ENCODE results near the gene TNRC18.
"Not testable (repeated sequence)": the region's sequence is repeated elsewhere in the genome, so short reads cannot be mapped to it uniquely, and the experiment has no call there.

TNRC18 gene

DNA sequence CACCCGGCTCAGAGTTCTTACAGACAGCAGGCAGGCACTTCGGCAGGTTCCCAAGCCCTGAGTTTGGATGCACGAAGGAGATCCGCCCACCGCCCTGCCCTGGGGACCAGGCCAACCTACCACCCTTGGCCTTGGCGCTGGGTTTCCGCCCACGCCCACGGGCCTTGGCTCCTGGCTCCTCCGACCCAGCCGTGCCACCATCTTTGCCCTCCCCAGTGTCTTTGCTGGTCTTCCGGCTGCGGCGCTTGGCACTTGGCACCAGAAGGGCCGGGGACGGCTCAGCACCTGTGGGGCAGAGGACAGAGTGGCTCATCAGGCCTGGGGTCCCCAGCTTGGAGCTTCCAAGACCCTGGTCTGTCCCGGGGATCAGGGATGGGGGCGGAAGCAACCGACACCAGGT is 108.8 kb downstream of the TNRC18 start:
- H3K27ac ChIP-seq (ENCODE audit: low read length): no peak overlapping the region

GRCh38 chr7:5313076-5313885 is 110.4 kb downstream of the TNRC18 start:
- H3K9ac ChIP-seq (ENCODE audit: low read length in 2 of 2); H3K9me3 ChIP-seq (ENCODE audit: control insufficient read depth in 2 of 2, low read length in 2 of 2); H3K4me3 ChIP-seq (ENCODE audit: low read length in 2 of 2); H3K4me1 ChIP-seq (ENCODE audit: control insufficient read depth, insufficient read depth, low read length); H3K27ac ChIP-seq (ENCODE audit: low read length); H3K27me3 ChIP-seq (ENCODE audit: control insufficient read depth in 1 of 2, insufficient read depth in 2 of 2, low read length in 2 of 2): not testable (repeated sequence)
- peaks cover 25 to 35% of the 10 kb centered on the region in 2 donors for H3K36me3 ChIP-seq (ENCODE audit: control insufficient read depth in 2 of 2, insufficient read depth in 2 of 2, low read length in 2 of 2)

More for the DNA sequence above, 108.8 kb downstream of the TNRC18 start:
- H3K9me3 ChIP-seq (ENCODE audit: control insufficient read depth in 2 of 2, low read length in 2 of 2): no peaks in the 10 kb centered on the region
- no peaks in the 10 kb centered on the region for H3K27me3 ChIP-seq (ENCODE audit: control insufficient read depth in 1 of 2, insufficient read depth in 2 of 2, low read length in 2 of 2)
- H3K4me3 ChIP-seq (ENCODE audit: low read length in 2 of 2): no peak overlapping the region
- peaks cover 33 to 41% of the 10 kb centered on the region in 2 donors for H3K36me3 ChIP-seq (ENCODE audit: control insufficient read depth in 2 of 2, insufficient read depth in 2 of 2, low read length in 2 of 2)
- H3K4me1 ChIP-seq (ENCODE audit: control insufficient read depth, insufficient read depth, low read length): no peaks in the 10 kb centered on the region
- H3K9ac ChIP-seq (ENCODE audit: low read length in 2 of 2): no peak overlapping the region

DNA sequence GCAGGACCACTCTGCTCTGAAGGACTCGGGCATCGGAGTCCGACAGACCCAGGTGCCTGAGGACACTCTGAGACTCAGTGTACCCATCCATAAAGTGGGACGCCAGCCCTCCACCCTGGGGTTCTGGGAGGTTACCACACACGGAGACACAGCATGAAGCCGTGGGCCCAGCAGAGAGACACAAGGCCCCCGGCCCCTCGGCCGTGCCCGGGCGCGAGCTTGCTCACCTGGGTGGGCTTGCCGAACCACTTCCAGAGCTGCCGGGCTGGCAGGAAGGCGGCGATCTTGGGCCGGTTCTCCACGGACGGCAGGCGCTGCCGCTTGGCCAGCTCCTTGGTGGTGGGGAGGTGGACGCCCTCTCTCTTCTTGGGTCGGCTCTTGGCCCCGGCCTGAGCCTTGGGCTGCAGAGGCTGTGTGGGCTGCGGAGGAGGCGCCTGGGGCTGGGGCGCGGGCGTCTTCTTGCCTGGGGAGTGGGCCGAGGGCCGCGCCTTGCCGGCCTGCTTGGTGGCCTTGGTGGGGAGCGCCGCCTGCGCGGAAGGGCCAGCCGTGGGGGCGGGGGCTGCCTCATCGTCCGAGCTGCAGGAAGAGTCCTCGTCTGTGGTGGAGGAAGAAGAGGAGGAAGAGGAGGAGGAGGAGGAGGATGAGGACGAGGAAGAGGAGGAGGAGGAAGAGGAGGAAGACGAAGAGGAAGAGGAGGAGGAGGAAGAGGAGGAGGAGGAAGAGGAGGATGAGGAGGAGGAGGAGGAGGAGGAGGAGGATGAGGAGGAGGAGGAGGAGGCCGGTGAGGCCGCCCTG is 111.2 kb downstream of the TNRC18 start:
- not testable (repeated sequence) for H3K4me1 ChIP-seq (ENCODE audit: control insufficient read depth, insufficient read depth, low read length); H3K4me3 ChIP-seq (ENCODE audit: low read length in 2 of 2); H3K9me3 ChIP-seq (ENCODE audit: control insufficient read depth in 2 of 2, low read length in 2 of 2); H3K27ac ChIP-seq (ENCODE audit: low read length); H3K27me3 ChIP-seq (ENCODE audit: control insufficient read depth in 1 of 2, insufficient read depth in 2 of 2, low read length in 2 of 2); H3K9ac ChIP-seq (ENCODE audit: low read length in 2 of 2)
- H3K36me3 ChIP-seq (ENCODE audit: control insufficient read depth in 2 of 2, insufficient read depth in 2 of 2, low read length in 2 of 2): peaks cover 29 to 41% of the 10 kb centered on the region in 2 donors

GRCh38 chr7:5310822-5311405 is 112.7 kb downstream of the TNRC18 start:
- H3K4me1 ChIP-seq (ENCODE audit: control insufficient read depth, insufficient read depth, low read length): no peaks in the 10 kb centered on the region
- H3K27ac ChIP-seq (ENCODE audit: low read length): no peak overlapping the region
- no peak overlapping the region for H3K9ac ChIP-seq (ENCODE audit: low read length in 2 of 2)
- H3K9me3 ChIP-seq (ENCODE audit: control insufficient read depth in 2 of 2, low read length in 2 of 2): no peaks in the 10 kb centered on the region
- peaks cover 30 to 35% of the 10 kb centered on the region in 2 donors for H3K36me3 ChIP-seq (ENCODE audit: control insufficient read depth in 2 of 2, insufficient read depth in 2 of 2, low read length in 2 of 2)
- no peak overlapping the region for H3K4me3 ChIP-seq (ENCODE audit: low read length in 2 of 2)
- no peaks in the 10 kb centered on the region for H3K27me3 ChIP-seq (ENCODE audit: control insufficient read depth in 1 of 2, insufficient read depth in 2 of 2, low read length in 2 of 2)

DNA sequence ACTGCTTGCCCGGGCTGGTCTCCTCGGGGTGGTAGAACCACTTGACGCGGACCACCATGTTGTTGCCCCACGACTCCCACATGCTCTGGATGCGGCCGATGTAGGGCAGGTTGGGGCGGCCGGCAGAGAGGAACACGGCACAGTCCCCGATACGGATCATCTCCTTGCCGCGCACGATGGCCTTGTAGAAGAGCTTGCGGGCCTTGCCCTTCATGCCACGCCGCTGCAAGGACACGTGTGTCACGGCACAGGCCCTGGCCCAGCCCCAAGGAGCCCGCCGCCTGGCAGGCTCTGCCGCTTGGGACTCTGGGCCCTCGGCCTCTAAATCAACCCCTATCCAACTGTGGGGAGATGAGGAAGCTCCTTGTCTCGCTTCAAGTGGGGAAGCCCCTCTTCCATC is 114.5 kb downstream of the TNRC18 start:
- H3K4me1 ChIP-seq (ENCODE audit: control insufficient read depth, insufficient read depth, low read length): no peaks in the 10 kb centered on the region
- H3K27ac ChIP-seq (ENCODE audit: low read length): no peak overlapping the region
- no peak overlapping the region for H3K4me3 ChIP-seq (ENCODE audit: low read length in 2 of 2)
- H3K9me3 ChIP-seq (ENCODE audit: control insufficient read depth in 2 of 2, low read length in 2 of 2): no peaks in the 10 kb centered on the region
- H3K36me3 ChIP-seq (ENCODE audit: control insufficient read depth in 2 of 2, insufficient read depth in 2 of 2, low read length in 2 of 2): peaks cover 22 to 24% of the 10 kb centered on the region in 2 donors
- no peak overlapping the region for H3K9ac ChIP-seq (ENCODE audit: low read length in 2 of 2)
- H3K27me3 ChIP-seq (ENCODE audit: control insufficient read depth in 1 of 2, insufficient read depth in 2 of 2, low read length in 2 of 2): no peaks in the 10 kb centered on the region

- peaks cover 22 to 24% of the 10 kb centered on the region in 2 donors for H3K36me3 ChIP-seq (ENCODE audit: control insufficient read depth in 2 of 2, insufficient read depth in 2 of 2, low read length in 2 of 2)
- H3K27ac ChIP-seq (ENCODE audit: low read length); H3K9me3 ChIP-seq (ENCODE audit: control insufficient read depth in 2 of 2, low read length in 2 of 2); H3K27me3 ChIP-seq (ENCODE audit: control insufficient read depth in 1 of 2, insufficient read depth in 2 of 2, low read length in 2 of 2); H3K4me3 ChIP-seq (ENCODE audit: low read length in 2 of 2); H3K4me1 ChIP-seq (ENCODE audit: control insufficient read depth, insufficient read depth, low read length); H3K9ac ChIP-seq (ENCODE audit: low read length in 2 of 2): not testable (repeated sequence)
Observed at GRCh38 chr7:5307221-5308142, 116.2 kb downstream of the TNRC18 start.

DNA sequence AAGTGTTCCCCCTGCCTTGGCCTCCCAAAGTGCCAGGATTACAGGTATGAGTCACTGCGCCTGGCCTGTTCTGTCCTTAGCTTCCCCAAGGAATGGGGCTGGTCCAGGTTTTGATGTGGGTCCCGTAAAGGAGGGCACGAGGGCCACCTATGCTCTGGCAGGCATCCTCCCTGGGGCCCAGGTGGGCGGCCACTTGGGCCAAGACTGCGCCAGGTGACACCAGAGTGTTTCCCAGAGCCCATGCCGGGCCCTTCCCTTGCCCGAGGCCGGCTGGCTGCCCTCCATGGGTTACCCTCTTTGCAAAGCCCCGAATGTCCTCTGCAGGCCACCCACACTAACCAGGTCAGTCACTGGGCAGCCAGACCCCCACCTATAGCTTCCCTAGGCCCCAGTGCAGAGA is 118.6 kb downstream of the TNRC18 start:
- H3K27ac ChIP-seq (ENCODE audit: low read length); H3K9ac ChIP-seq (ENCODE audit: low read length in 2 of 2); H3K4me3 ChIP-seq (ENCODE audit: low read length in 2 of 2); H3K9me3 ChIP-seq (ENCODE audit: control insufficient read depth in 2 of 2, low read length in 2 of 2); H3K27me3 ChIP-seq (ENCODE audit: control insufficient read depth in 1 of 2, insufficient read depth in 2 of 2, low read length in 2 of 2); H3K4me1 ChIP-seq (ENCODE audit: control insufficient read depth, insufficient read depth, low read length): not testable (repeated sequence)
- peaks cover 12 to 14% of the 10 kb centered on the region in 2 donors for H3K36me3 ChIP-seq (ENCODE audit: control insufficient read depth in 2 of 2, insufficient read depth in 2 of 2, low read length in 2 of 2)

- Histone ChIP-seq H3K9me3 (ENCODE audit: control insufficient read depth in 2 of 2, low read length in 2 of 2) (no peaks in the 10 kb centered on the region), H3K27me3 (ENCODE audit: control insufficient read depth in 1 of 2, insufficient read depth in 2 of 2, low read length in 2 of 2) (no peaks in the 10 kb centered on the region), H3K27ac (ENCODE audit: low read length) (no peak overlapping the region), H3K4me3 (ENCODE audit: low read length in 2 of 2) (no peak overlapping the region), H3K9ac (ENCODE audit: low read length in 2 of 2) (no peak overlapping the region), H3K36me3 (ENCODE audit: control insufficient read depth in 2 of 2, insufficient read depth in 2 of 2, low read length in 2 of 2) (peaks cover 10 to 12% of the 10 kb centered on the region in 2 donors), H3K4me1 (ENCODE audit: control insufficient read depth, insufficient read depth, low read length) (no peaks in the 10 kb centered on the region)
Observed at GRCh38 chr7:5303591-5304505, 119.8 kb downstream of the TNRC18 start.

DNA sequence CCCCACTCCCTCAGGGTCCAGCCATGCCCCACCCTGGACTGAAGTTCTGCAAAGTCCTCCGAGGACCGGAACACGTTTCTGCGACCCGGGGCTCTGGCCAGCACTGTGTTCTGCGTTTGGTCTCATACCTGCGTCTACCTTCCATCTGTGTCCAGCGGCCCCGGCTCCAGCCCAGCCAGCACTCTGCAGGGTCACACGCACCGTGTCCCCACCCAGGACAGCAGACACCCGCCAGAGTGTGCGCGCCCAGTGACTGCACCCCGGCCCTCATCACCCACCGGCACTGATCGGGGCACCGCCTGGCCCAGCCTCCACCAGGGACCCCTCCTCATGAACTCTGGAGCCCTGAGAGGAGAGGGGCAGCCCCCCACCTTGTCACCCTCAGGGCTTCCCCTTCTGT is 120.6 kb downstream of the TNRC18 start:
- no peaks in the 10 kb centered on the region for H3K9me3 ChIP-seq (ENCODE audit: control insufficient read depth in 2 of 2, low read length in 2 of 2)
- no peak overlapping the region for H3K9ac ChIP-seq (ENCODE audit: low read length in 2 of 2)
- H3K27me3 ChIP-seq (ENCODE audit: control insufficient read depth in 1 of 2, insufficient read depth in 2 of 2, low read length in 2 of 2): peaks cover 0 to 3% of the 10 kb centered on the region in 2 donors
- peaks cover 6 to 7% of the 10 kb centered on the region in 2 donors for H3K36me3 ChIP-seq (ENCODE audit: control insufficient read depth in 2 of 2, insufficient read depth in 2 of 2, low read length in 2 of 2)
- no peak overlapping the region for H3K4me3 ChIP-seq (ENCODE audit: low read length in 2 of 2)
- no peaks in the 10 kb centered on the region for H3K4me1 ChIP-seq (ENCODE audit: control insufficient read depth, insufficient read depth, low read length)
- no peak overlapping the region for H3K27ac ChIP-seq (ENCODE audit: low read length)
